ENCODE results near the gene RUNDC3A. TPM values are rescaled to one million over a fixed set of nuclear protein-coding genes. Genes with fewer than 3 reads are reported as not detected.

Gene RUNDC3A
- total and polyA plus RNA-seq, 2 of the 8 experiments (the other 6 are each of a cell fraction or from before 2014, with no cell fraction given), result 6.4 to 13.8 TPM

GRCh38 chr17:44356241-44356640 lies 47.8 kb downstream of the RUNDC3A start:
- Histone ChIP-seq H4K5ac (ENCODE audit: insufficient read length, low read depth, low read length) (no peak overlapping the region), H2BK15ac (ENCODE audit: low read length) (no peak overlapping the region), H3K23me2 (ENCODE audit: low read depth, low read length) (peaks cover 8% of the 10 kb centered on the region; the same call in 1 of the 2 replicates), H2BK5ac (ENCODE audit: low read depth, low read length) (no peak overlapping the region), H4K20me1 (replicated peaks in 1 of 2; ENCODE audit: control insufficient read depth in 1 of 2, insufficient read depth in 2 of 2, low read length in 2 of 2) (peaks cover under 1 to 30% of the 10 kb centered on the region in 2 experiments), H3K4ac (replicated peaks; ENCODE audit: insufficient read length, low read depth, low read length) (no peak overlapping the region), H3K27me3 (replicated peaks in 1 of 4; ENCODE audit: control insufficient read depth in 3 of 4, extremely low read depth in 1 of 4, insufficient read depth in 3 of 4, low read length in 3 of 4) (no peaks in the 10 kb centered on the region; a peak in 2 of 7 replicates), H4K91ac (replicated peaks; ENCODE audit: insufficient read length, low read length) (no peak overlapping the region), H3K4me2 (ENCODE audit: insufficient read depth in 1 of 2, low read depth in 2 of 2, low read length in 2 of 2) (no peak overlapping the region), H3K79me1 (ENCODE audit: low read depth, low read length) (peaks cover 9% of the 10 kb centered on the region), H2BK20ac (ENCODE audit: low read length) (no peak overlapping the region), H3K56ac (replicated peaks; ENCODE audit: insufficient read length, low read depth, low read length) (no peak overlapping the region), H2AFZ (ENCODE audit: low read length) (no peak overlapping the region), H3K79me2 (ENCODE audit: control insufficient read depth in 1 of 2, insufficient read depth in 2 of 2, low read length in 2 of 2) (peaks cover 0 to 7% of the 10 kb centered on the region in 2 experiments; a peak in 1 of 4 replicates), H4K8ac (ENCODE audit: extremely low read depth, insufficient read depth, low read length) (no peak overlapping the region), H2BK12ac (ENCODE audit: low read depth, low read length) (no peak overlapping the region), H3K9me3 (ENCODE audit: insufficient read depth in 2 of 2, low read depth in 1 of 2, low read length in 1 of 2) (no peaks in the 10 kb centered on the region), H2BK120ac (replicated peaks; ENCODE audit: low read depth, low read length) (no peak overlapping the region), H3K14ac (ENCODE audit: insufficient read length) (no peak overlapping the region), H3K4me3 (ENCODE audit: extremely low read depth in 1 of 4, insufficient read depth in 2 of 4, low read depth in 3 of 4, low read length in 4 of 4) (no peak overlapping the region), H3K36me3 (ENCODE audit: control insufficient read depth in 2 of 4, insufficient read depth in 4 of 4, low read length in 3 of 4) (peaks cover 0 to 6% (median 3%) of the 10 kb centered on the region in 4 experiments; a peak in 4 of 8 replicates), H2AK5ac (ENCODE audit: low read depth, low read length) (no peak overlapping the region), H3K9ac (replicated peaks in 1 of 4; ENCODE audit: extremely low read depth in 1 of 4, low read depth in 3 of 4, low read length in 3 of 4) (no peak overlapping the region), H3K18ac (ENCODE audit: extremely low read depth, low read length) (no peak overlapping the region), H3K27ac (ENCODE audit: low read depth, low read length) (no peak overlapping the region), H3K4me1 (replicated peaks in 1 of 4; ENCODE audit: control insufficient read depth in 3 of 4, insufficient read depth in 4 of 4, low read length in 3 of 4) (peaks cover under 1 to 20% (median 9%) of the 10 kb centered on the region in 4 experiments), H3K23ac (ENCODE audit: insufficient read length) (no peak overlapping the region)
- ChIA-PET POLR2A (ENCODE audit: partially characterized antibody) (interaction anchor here (1.0 to 1.2 kb wide), 3 partner anchors 10 to 32 kb away, joined by 3 to 5 read pairs (median 3); no protein-coding TSS in a partner anchor), CTCF (ENCODE audit: partially characterized antibody) (interaction anchor here (1.4 to 10.1 kb wide), 7 partner anchors 12 to 187 kb away, joined by 3 to 177 read pairs (median 19); partner anchors contain the start of genes ASB16 and GRN)
- DNase-seq (ENCODE audit: low read depth in 1 of 2, low spot score in 2 of 2), result no peak
- FAIRE-seq, result no peak
- 91% methylated on average over 11 of the region's 11 CpGs; no CpG with 5 or more reads in 1 of the 2 experiments for WGBS, 2 experiments (ENCODE audit: extremely low coverage in 1 of 2, insufficient coverage in 1 of 2, insufficient read length in 1 of 2, insufficient replicate concordance in 2 of 2, low coverage in 1 of 2, low lambda C conversion rate in 2 of 2, missing lambda C conversion rate in 1 of 2)
- no peak for TF ChIP-seq EP300 (IDR thresholded peaks at IDR 0.05; ENCODE audit: borderline replicate concordance in 1 of 2, low read depth in 2 of 2, low read length in 2 of 2)
- TF ChIP-seq ZNF274 (IDR thresholded peaks at IDR 0.05; ENCODE audit: borderline replicate concordance, extremely low read depth, low read length), result no peak
- no peak for TF ChIP-seq JUND (IDR thresholded peaks at IDR 0.05; ENCODE audit: low read length)
- TF ChIP-seq RAD21 (IDR thresholded peaks at IDR 0.05 in 1 of 2, conservative IDR thresholded peaks at IDR 0.05 in 1 of 2; ENCODE audit: low read depth in 2 of 2, low read length in 2 of 2), result peak in 1 of 2 experiments; percentile 38; a peak in 1 of 4 replicates
- no peak for TF ChIP-seq MAX (IDR thresholded peaks at IDR 0.05)
- no peak for TF ChIP-seq BACH1 (IDR thresholded peaks at IDR 0.05; ENCODE audit: low read length)
